Vagina (tissue), 2 donors: ENCODE results near the gene IMMP2L.

Source experiments
- CTCF ChIP-seq, 3 experiments: fragments of 450-650 bp in 2 of 3; fragments of 200-600 bp in 1 of 3; sonication (generic) in 1 of 3; IDR thresholded peaks; one replicate each; pipeline ENCODE4 v1.5.1; 2017 to 2019; ENCODE audit warnings: antibody characterized with exemption in 3 of 3, mild to moderate bottlenecking in 2 of 3, moderate library complexity in 2 of 3
- POLR2A ChIP-seq, 2 donors: fragments of 450-650 bp; IDR thresholded peaks; one replicate each; pipeline ENCODE4 v1.6.1; 2017; ENCODE audit warnings: antibody characterized with exemption in 2 of 2, mild to moderate bottlenecking in 2 of 2, moderate library complexity in 2 of 2
- POLR2AphosphoS5 ChIP-seq, 2 donors: sonication (generic); formaldehyde crosslinking; IDR thresholded peaks; one replicate each; pipeline ENCODE4 v1.9.0; 2017; ENCODE audit warnings: antibody characterized with exemption in 2 of 2, mild to moderate bottlenecking in 2 of 2, low read depth in 1 of 2; ENCODE audit not compliant: insufficient read depth in 1 of 2

GRCh38 chr7:110804501-110804900, 757.8 kb downstream of the IMMP2L start:
- TF ChIP-seq CTCF (IDR thresholded peaks at IDR 0.05) (no peak), POLR2A (IDR thresholded peaks at IDR 0.05) (no peak), POLR2AphosphoS5 (IDR thresholded peaks at IDR 0.05; ENCODE audit: insufficient read depth in 1 of 2, low read depth in 1 of 2) (no peak)
